Stimulated activated CD4-positive, alpha-beta T cell treated with anti-CD3 and anti-CD28 coated beads, Interleukin-12 subunit alpha, Interleukin-12 subunit beta, amount 100 ng/mL, for 24 hours (primary cell): Measurements from ENCODE around the gene GRIP2.

ENCODE experiments used
- DNase-seq, 2 experiments: peaks; one replicate each; pipeline ENCODE4 v3.0.0-alpha.2; 2020; ENCODE audit warnings: low read depth in 2 of 2

Gene GRIP2

DNA sequence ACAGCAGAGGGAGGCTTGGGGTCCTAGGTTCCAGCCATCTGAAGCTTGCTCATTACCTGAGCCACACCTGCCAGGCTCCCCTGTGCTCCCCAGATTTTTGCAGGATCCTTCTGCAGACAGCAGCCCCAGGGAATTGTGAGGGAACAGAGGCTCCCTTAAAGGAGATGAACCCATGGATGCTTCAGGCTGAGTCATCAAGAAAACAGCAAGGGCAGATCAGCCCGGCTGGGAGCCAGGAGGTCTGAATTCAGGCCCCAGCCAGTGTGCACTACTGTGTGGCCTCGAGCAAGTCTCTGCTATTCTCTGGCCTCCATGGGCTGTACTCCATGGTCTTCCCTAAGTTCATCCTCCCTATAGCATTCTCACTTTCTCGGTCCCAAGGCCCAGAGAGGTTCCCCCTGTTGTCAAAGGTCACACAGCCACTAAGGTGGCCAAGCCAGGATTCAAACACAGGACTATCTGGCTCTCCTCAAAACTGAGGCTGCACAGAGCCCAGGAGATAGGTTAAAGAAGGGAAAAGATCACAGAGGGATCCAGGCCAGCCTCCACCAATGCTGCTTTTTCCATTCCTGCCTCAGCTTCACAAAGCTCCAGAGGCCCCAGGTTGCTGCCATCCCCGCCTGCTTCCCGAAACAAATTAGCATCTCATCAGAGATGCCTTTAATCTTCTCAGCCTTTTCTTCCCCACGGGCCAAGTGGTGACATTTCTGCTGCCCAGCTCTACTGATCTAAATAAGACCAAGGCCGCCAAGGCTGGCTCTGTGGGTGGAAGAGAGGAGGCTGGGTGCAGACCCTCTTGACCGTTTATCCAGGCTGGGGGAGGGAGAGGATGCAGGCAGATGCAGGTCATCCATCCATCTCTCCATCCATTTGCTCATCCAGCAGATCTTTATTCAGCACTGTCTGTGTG is 21.2 kb upstream of the GRIP2 start:
- no peak for DNase-seq

DNA sequence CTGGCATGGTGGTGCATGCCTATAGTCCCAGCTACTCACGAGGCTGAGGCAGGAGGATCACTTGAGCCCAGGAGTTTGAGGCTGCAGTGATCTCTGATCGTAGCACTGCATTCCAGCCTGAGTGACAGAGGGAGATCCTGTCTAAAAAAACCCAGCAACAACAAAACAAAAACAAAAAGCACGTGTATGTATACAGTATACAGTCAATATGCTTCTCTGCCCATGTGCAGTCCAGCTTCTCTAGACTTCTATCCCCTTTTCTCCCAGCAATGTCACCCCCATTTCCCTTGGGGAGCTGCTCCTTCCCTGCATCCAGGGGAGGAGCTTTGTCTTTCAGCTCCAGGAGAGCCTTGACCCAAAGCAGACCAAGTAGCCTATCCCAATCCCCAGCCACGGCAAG is 20.0 kb upstream of the GRIP2 start:
- no peak for DNase-seq

DNA sequence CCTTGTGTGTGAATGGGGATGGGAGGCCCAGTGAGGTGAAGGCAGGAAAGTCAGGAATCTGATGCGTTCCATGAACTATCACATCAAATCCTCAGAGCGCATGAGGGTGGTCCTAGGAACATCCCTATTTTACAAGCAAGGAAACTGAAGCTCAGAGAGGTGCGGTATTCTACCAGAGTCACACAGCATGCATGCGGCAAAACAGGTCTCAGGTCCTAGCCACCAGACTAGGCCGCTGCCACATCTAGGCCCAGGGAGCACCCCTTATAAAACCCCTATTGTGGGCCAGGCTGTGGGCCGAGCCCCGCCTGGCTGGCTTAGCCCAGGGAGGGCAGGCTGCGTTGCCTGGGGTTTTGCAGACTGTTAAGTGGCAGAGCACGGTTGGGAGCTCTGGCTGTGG is 17.9 kb upstream of the GRIP2 start:
- no peak for DNase-seq

DNA sequence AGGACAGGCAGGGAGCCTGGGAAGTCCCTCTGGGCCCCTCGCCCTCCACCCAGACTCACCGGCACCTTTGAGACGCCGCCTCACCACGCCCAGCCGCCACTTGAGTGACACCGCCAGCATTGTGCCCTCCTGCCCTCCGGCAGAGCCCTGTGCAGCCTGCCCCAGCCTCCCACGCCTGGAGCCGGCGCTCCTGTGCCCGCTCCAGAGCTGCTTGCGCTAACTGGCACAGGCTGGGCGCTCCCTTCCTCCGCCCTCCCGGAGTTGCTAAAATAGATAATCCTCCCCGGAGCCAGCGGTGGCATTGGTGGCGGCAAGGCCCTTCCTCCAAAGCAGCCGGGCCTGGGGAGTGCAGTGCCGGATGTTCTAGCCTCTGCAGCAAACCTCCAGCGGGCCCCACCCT is 15.7 kb upstream of the GRIP2 start:
- no peak for DNase-seq

DNA sequence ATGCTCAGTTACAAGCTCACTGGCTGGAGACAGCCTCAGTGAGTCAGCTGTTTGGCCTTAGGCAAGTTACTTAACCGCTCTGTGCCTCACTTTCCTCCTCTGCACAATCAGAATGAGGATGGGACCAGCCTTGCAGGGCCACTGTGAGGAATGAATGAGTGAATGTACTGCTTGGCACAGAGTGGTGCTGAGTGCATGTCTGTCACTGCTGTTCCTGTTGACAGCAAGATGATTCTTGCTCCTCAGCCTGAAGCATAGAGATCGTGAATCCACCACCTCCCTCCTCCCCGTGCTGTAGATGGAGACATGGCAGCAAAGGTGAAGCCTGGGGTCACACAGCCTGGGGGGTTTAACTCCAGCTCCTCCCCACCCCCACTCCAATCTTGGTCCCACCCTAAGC is 14.6 kb upstream of the GRIP2 start:
- DNase-seq: no peak

DNA sequence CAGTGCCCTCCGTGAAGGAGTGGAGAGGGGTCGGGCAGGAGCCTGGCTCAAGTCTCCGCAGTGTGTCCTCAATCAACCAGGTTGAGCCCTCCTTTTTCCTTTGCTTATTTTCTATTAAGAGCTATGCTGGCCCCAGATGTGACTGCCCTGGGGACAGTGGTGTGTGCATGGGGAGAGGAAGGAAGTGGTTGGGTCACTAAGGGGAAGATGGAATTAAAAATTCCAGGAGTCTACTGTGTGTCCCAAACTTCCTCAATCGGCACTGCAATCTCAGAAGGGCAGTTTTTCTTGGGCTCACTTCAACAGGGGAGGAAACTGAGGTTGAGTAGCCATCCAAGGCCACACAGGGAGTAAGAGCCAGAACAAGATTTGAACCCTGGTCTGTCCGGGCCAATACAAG is 13.7 kb upstream of the GRIP2 start:
- DNase-seq: no peak

DNA sequence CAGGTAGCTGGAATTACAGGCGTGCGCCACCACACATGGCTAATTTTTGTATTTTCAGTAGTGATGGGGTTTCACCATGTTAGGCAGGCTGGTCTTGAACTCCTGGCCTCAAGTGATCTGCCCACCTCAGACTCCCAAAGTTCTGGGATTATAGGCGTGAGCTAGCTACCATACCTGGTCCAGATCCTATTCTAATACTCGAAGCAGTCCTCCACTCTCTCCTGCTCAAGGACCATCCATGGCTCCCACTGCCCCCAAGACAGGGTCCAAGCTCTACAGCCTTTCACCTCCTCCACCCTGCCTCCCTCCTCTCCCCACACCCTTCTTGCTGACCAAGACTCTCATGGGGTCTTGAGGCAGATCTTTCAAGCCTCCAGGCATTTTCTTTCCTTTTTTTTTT is 12.6 kb upstream of the GRIP2 start:
- DNase-seq: no peak

DNA sequence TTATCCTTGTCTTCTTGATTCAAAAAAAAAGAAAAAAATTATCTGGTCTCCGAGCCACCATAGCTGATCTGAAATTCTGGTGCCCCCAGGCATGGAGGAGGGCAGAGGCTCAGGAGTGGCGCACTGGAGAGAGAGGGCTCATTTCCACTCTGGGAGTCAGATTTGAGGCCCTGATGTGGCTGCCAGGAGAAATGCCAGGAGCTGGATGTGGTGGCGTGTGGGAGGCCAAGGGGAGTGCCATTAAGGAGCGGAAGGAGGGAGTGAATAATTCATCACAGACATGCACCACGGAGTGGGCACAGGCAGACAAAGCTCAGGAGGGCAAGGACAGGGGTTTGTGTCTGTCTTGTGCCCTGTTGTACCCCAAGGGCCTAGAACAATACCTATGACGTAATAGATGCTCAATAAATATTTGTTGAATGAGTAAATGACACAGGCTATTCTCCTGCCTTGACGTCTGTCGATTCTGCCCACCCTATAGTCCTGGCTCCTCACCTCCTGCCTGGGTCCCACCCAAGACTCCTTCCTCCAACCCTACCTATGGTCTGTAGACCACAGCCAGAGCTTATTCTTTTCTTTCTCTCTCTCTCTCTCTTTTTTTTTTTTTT is 12.0 kb upstream of the GRIP2 start:
- DNase-seq: no peak

DNA sequence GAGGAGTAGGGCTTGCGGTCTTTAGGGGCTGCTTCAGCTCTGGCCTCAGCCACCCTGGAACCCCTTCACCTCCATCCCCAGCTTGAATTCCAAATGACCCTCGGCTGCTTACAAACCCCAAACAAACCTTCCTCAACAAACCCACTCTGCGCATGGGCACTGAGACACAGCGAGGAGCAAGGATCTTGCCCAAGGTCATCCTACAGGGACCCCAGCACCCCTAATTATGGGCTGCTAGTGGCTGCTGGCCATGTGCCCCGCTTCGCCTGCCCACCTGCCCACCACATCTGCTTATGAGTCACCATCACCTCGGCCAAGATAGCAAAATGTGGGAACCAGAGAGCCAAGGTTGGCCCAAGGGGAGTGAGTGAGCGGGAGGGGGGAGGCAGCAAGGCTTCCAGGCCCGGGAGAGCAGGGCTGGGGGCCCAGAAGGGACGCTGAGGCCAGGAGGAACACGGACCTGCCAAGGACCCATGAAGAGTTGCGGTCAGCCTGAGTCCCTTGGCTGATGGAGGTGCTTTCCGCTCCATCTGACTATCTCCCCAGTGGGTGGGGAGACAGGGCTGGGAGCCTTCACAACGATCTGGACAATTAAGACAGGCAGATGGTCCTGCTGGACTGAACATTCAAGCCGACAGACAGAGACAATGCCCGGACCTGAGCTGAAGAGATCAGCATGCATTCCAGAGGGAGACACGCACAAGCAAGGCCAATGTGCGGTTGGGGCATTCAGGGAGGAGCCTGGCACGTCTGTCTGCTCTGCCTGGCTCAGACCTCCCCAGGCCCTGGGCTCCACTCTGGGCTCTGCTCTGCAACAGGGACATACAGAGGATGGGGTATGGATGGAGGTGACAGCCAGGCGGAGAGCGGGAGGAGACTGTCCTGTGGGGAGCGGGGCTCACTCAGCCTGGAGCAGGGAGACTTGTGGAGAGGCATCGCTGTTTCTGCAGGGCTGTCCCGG is 10.8 kb upstream of the GRIP2 start:
- DNase-seq: no peak

DNA sequence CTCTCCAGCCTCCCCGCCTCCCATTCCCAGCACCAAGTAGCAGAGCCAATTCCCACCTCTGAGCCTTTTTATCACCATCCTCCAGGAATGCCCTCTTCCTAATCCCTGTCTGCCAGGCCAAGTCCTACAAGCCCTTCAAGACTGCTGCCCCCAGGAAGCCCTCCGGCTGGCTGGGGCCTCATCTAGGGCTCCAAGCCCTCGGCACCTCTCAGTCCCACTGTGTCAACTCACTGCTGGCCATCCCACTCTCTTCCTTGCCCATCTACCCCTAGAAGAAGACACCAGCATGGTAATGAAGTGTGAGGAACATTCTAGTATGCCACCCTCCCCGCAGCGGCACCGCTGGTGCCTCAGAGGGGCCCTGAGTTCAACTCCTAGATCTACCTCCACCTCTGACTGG is 10.0 kb upstream of the GRIP2 start:
- no peak for DNase-seq

DNA sequence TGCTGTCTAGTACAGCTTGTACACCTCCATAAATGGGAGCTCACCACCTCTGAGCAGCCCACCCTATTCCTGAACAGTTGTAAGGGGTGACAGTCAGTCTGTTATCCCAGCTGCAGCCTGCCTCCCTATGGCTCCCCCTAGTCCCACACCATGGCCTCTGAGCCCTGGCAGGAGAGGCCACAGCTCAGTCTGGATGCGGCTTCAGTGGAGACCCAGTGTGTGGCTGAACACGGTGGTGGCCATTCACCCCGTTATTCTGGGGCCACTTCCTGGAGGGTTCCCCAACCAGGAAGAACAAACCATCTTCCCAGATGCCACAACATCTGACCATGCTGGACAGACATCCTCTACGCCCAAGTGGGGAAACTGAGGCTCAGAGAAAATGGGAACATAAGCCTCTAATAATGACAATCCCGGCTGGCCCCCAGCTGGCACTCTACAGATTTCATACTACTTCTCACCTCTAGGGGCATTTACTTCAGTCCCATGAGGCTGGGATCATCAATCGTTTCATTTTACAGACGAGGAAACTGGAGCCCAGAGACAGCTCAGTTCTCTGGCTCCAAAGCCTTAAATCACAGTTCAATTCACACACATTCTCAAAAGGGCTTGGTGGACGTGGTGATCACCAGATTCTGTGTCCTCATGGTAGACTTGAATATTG is 9.2 kb upstream of the GRIP2 start:
- DNase-seq: no peak

DNA sequence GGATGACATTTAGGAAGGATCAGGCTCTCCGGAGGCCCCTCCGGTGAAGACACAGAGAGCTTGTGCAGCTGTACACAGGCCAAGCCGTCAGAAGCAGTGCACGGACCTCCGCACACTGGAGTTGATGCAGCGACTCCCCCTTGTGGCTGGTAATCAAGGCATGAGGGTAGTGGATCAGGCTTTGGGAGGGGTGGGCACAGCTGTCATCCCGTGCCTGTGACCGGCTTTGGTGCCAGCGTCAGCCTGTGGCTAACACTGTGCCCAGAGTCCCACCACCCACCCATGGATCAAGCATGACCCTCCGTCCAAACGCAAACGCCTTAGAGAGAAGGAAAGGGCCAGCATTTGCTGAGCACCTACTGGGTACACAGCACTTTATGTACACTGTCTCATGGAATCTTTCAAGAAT is 8.2 kb upstream of the GRIP2 start:
- peak; percentile 4 to 22 for DNase-seq

DNA sequence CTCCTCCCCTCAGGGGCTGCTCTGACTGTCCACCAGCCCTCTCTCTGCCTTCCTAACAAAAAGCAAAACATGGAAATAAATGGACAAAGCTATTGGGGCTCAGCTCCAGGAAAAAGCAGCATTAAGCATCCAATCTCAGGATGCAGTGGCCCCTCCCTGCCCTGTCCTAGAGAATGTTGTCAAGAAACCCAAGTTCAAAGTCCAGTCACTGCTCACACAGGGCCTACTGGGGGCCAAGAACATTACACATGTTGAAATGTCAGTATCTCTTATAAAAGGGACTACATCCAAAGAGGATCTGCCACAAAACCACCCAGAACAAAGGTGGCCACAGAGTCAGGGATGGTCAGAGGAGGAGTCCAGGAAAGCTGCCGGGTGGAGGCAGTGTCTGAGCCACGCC is 7.6 kb upstream of the GRIP2 start:
- no peak for DNase-seq

DNA sequence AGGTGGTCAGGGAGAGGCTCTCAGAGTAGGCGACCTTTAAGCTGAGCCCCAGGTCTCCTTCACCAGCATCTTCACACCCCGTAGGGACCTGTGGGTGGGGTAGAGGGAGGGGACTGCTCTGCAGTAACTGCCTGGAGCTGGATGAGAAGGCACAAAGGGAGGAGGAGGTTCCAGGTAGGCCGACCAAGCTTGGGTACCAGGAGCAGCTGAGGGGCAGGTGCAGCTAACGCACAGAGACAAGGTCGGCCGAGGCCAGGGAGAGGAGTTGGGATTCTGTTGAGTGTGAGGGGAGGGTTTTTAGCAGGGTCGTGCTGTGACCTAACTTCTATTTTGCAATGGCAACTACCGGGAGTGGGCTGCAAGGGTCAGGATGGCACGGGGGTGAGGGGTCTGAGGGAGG is 5.9 kb upstream of the GRIP2 start:
- no peak for DNase-seq

DNA sequence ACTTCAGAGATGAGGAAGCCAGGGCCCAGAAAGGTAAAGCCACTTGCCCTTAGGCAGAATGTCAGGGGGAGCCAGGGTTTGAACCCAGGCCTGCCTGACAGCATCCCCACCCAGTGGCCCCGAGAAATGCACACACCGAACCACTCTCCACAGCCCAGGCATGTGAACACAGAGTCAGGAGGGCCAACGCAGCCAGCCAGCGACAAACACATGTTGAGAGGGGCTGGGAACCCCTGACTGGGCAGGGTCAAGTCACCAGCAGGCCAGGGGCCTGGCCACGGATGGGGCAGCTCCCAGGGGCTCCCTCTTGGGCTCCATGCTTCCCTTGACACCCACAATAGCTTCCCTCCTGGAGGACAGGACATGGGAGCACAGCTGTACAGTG is 5.1 kb upstream of the GRIP2 start:
- no peak for DNase-seq

DNA sequence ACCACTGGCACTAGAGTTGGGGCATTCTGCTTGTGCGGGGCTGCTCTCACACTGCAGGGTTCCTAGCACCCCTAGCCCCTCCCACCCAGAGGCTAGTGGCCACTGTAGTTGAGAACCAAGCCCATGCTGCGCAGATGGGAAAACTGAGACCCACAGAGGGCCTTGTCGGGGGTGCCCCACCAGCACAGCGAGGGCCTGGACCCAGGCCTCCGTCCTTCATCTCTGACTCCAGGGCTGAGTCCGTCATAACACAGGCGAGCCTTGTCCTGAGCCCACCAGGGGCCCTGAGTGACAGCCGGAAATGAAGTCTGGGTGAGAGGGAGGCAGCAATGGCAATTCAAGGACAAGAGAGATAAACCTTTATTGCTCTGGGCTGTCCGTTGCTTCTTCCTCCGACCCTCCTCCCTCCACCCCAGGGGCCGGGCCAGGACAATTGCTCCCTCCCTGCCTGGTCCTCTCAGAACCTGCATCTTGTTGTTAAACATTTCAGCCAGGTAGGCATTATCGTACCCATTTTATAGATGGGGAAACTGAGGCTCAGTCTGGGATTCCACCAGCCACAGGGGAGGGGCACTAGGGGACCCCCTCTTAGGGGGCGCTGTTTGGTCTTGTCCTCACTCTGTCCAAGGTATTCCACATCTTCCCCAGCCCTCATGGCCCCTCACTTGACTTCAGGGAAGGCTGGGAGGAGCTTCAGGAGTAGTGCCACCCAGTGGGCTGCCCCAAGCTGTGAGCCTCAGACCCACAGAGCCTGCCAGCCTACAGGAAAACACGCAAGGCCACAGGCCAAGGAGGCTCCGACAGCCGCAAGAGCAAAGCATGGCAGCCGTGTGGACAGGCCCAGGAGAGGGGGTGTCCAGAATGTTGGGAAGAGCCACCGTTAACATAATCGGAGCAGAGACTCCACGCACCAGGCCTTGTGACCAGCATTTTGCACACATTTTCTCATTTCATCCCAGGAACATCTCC is 4.4 kb upstream of the GRIP2 start:
- no peak for DNase-seq

DNA sequence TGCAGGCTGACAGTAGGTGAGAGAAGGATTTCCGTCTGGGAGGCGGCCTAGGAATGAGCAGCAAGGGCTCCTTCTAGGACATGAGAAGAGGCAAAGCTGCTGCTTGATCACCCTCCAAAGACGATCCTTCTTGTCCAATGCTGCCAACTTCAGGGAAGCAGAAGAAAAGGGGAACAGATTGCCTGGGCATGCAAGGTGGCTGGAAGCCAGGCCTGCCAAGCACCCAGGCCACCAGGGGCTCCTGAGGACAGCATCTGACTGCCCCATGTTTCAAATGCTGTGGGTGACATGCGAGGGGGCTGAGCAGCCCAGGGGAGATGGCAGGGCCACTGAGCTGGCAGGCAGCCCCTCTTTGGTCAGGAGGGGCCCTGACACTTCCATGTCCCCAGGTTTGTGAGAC is 3.3 kb upstream of the GRIP2 start:
- DNase-seq: no peak

DNA sequence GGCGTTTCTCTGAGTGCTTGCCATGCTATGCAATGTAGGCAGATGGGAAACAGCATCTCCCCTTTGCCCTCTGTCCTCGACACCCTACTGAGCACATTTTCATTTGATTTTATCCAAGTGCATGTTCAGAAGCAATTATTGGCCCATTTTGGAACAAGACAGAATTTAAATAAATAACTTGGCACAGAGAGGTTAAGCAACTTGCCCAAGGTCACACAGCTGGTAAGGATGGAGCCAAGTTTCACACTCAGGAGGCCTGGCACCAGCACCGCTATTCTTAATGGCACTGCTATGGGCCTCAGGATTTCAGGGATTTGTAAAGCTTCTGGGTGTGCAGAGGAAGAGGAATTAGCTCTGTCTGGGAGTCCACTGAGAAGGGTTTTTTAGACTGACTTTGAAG is 2.5 kb upstream of the GRIP2 start:
- DNase-seq: no peak

DNA sequence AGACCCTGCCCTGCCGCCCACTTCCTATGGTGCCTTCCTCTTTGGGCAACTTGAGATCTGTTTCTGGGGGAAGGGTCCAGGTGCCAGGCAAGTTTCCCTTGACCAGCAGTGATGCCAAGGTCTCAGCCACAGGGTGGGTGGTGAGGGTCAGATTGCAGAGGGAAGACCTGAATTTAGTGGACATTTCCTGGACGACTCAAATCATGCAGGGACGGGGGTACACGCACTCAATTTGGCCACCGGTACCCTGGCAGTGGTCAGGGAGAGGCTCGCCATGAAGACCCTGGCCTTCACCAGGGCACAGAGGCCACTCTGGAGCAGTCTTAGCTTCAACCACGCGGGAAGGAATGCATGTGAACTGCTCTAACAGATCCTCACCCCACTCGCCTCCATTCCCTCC is 1.5 kb upstream of the GRIP2 start:
- no peak for DNase-seq

DNA sequence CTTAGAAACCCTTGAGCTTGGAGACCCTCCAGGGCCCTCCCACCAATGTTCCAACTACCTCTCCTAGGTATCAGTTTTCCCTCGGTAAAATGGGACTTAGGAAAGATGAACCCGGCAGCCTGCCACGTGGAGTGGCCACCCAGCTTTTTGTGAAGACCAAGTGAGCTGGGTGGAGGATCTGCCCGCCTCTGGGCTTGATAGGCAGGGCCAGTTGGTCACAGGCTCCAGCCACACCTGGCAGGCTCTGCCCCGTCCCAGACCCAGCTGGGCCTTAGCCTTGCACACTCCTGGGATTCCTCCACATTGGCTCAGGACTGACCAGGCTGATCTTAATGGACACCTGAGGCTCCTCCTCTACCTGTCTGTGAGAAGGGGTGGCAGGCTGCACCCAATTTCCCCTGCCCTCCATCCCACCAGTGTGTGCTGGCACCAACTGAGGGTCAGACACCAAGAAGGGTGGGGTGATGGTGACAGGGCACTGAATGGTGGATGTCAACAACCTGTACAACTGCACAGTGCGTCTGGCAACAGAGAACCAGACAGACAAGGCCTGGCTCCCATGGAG is 761 bp upstream of the GRIP2 start:
- no peak for DNase-seq
